Measurements from ENCODE around the gene PWWP2A.
"Not testable (repeated sequence)": the region's sequence is repeated elsewhere in the genome, so short reads cannot be mapped to it uniquely, and the experiment has no call there.

Gene PWWP2A, protein sequence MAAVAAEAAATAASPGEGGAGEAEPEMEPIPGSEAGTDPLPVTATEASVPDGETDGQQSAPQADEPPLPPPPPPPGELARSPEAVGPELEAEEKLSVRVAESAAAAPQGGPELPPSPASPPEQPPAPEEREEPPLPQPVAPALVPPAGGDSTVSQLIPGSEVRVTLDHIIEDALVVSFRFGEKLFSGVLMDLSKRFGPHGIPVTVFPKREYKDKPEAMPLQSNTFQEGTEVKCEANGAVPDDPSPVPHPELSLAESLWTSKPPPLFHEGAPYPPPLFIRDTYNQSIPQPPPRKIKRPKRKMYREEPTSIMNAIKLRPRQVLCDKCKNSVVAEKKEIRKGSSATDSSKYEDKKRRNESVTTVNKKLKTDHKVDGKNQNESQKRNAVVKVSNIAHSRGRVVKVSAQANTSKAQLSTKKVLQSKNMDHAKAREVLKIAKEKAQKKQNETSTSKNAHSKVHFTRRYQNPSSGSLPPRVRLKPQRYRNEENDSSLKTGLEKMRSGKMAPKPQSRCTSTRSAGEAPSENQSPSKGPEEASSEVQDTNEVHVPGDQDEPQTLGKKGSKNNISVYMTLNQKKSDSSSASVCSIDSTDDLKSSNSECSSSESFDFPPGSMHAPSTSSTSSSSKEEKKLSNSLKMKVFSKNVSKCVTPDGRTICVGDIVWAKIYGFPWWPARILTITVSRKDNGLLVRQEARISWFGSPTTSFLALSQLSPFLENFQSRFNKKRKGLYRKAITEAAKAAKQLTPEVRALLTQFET

DNA sequence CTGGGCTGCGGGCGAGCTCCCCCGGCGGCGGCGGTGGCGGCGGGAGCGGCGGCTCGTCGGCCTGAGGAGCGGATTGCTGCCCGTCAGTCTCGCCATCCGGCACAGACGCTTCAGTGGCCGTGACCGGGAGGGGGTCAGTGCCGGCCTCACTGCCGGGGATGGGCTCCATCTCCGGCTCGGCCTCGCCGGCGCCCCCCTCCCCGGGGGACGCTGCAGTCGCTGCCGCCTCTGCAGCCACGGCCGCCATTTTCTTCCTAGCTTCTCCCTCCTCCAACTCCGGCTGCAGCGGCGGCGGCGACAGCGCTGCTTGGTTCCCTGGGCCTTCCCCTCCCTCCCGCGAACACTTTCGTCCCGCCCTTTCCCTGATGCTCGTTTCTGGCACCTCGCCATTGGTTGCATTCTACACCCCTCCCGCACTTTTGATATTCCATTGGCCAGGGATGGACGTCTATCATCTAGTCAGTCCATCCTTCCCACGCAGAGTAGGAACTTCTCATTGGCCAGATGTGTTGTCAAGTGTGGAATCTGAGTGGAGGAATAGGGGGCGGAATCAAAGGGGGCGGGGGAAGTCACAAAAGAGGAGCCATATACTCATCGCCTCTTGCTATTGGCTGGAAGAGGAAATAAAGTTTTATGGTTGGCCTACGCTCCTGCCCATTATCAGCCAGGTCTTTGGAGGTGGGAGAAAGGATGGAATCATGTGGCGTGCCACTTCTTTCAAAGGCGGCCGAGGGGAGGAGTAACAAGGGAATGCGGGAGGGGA, at the start of gene PWWP2A:
PWWP2A (minus strand) TSS at position 309 of the 763 bp plus-strand sequence; CDS start at position 247, 62 bp downstream.
- Mint-ChIP-seq H3K27ac (peak within 1 kb of the TSS; percentile 88), H3K27me3 (peaks cover 8% of the 10 kb centered on the region), H3K36me3 (peaks cover 4% of the 10 kb centered on the region), H3K4me3 (peak within 1 kb of the TSS; percentile 94), H3K4me1 (peaks cover 9% of the 10 kb centered on the region), H3K9me3 (no peaks in the 10 kb centered on the region)
- ATAC-seq (ENCODE audit: low read depth) (peak; percentile 88), DNase-seq (ENCODE audit: low spot score in 2 of 2) (peak; percentile 80 to 96)

DNA sequence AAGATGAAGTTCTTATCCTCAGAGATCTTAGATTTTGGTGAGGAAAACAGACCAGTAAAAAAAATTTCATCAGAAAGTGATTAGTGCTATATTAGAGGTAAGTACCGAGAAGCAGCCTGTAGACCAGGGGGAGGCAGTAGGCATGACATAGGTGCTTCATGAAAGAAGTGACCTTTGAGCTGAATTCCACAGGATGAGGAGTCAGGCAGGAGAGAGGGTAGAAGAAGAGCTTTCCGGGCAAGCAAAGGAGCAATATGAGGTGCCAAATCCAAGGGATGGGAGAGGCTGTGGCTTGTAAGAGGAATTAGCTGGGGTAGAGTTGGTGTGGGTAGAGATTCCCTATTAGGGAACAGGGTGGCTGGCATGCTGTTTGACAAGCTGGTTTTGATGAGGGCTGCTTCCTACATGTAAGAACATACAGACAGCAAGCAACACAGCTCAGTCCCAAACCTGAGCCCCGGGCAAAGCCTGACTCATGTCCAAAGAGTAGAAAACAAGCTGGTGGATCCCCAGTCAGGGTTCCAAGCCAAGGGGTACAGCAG, 48.4 kb upstream of the PWWP2A start:
- peaks cover 14% of the 10 kb centered on the region for H3K27me3 Mint-ChIP-seq

DNA sequence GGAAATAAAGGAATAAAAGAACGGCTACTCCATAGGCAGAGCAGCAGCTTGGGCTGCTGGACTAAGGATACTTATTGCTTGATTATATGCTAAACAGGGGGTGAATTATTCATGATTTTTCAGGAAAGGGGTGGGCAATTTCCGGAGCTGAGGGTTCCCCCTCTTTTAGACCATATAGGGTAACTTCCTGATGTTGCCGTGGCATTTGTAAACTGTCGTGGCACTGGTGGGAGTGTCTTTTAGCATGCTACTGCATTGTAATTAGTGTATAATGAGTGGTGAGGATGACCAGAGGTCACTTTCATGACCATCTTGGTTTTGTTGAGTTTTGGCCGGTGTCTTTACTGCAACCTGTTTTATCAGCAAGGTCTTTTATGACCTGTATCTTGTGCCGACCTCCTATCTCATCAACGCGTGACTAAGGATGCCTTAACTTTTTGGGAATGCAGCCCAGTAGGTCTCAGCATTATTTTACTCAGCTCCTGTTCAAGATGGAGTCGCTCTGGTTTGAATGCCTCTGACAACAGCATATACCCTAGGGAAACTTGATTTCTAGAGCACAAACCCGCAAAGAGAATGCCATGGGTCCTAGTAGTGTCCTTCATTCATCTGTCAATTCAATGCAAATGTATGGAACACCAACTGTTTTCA, 47.8 kb upstream of the PWWP2A start:
- ATAC-seq (ENCODE audit: low read depth) (no peak), DNase-seq (ENCODE audit: low spot score in 2 of 2) (no peak)
- Mint-ChIP-seq H3K36me3 (no peaks in the 10 kb centered on the region), H3K9me3 (no peaks in the 10 kb centered on the region), H3K27ac (no peak overlapping the region), H3K4me1 (no peaks in the 10 kb centered on the region), H3K27me3 (peaks cover 14% of the 10 kb centered on the region), H3K4me3 (no peak overlapping the region)

More for the DNA sequence above, 48.4 kb upstream of the PWWP2A start:
- H3K27ac Mint-ChIP-seq, result no peak overlapping the region
- DNase-seq (ENCODE audit: low spot score in 2 of 2) (no peak), ATAC-seq (ENCODE audit: low read depth) (no peak)
- H3K4me1 Mint-ChIP-seq, result no peaks in the 10 kb centered on the region
- no peak overlapping the region for H3K4me3 Mint-ChIP-seq
- H3K9me3 Mint-ChIP-seq, result no peaks in the 10 kb centered on the region
- no peaks in the 10 kb centered on the region for H3K36me3 Mint-ChIP-seq

DNA sequence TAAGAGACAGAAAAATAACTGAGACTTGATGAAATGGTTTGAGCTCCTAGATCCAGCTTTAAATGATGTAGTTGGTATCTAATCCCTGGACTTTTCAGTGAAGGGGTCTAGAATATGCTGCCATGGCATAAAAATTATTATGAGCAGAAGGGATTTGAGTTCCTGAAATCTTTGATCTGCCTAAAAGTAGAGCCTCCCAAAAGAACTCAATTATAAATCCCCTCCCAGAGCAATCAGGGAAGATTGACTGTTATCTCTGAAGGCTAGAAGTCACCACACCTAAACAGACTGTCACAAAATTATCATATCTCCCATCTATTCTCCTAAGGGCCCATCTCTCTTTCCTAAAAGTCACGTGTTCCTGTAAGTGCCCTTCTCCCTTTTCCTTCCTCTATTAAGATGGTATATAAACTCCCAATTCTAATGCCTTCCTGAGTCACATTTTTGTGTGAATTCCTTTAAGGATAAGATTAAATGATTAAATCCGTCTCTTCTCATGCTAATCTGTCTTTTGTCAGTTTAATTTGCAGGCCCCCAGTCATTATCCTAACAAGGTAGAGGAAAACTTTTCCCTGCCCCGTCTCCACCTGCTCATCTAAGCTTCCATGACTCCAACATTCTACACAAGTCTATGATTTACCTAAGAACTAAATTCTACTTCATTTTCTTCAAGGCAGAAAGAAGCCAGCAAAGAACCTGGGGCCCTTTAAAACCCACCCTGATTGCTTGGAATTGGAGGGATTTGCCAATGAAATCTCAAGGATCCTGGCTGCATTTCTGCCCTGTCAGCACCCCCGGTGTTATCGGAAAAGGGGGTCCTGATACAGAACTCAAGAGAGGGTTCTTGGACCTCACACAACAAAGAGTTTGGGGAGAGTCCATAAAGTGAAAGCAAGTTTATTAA, 47.1 kb upstream of the PWWP2A start:
- H3K9me3 Mint-ChIP-seq, result no peaks in the 10 kb centered on the region
- no peaks in the 10 kb centered on the region for H3K4me1 Mint-ChIP-seq

DNA sequence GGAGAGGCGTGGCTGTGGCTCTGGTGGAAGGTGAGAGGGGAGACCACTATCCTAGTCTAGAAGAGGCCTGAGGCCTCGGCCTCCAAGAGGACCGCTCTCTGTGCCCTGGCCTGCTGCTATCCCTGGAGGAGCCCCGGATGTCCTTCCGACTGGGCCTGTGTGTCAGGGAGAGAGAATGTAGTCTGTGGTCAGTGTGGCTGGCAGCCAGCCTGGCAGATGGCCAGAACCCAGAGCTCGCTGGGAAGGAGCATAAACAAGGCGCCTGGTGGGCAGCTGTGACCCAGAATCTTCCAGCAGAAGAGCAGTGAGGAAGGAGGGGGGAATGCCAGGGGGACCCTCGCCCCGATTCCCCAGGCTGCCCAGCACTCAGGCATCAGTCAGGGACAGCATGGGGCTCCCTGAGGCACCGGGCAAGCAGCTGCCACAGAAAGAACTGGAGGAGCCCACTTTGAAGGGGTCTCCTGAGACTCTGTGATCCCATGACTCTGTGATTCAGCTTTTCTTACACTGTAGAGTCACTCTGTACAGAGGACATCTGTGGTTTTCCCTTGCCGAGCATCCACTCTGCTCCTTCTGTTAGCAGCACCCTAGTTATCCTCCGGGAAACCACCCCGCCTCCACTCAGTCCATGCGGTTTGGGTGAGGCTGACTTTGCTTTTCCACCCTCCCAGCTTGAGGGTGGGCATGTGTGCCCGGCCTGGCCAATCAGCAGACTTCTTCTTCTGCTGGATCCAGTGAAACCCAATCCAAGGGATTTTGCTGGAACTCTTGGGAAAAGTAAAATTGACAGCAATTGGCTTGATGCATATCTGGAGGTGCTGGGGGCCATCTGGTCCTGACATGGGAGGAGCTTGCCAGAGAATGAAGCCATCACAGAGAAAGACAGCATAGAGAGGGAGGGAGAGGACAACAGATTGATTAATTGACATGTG, 46.2 kb upstream of the PWWP2A start:
- Mint-ChIP-seq H3K36me3 (no peaks in the 10 kb centered on the region), H3K27me3 (peaks cover 16% of the 10 kb centered on the region), H3K4me3 (no peak overlapping the region), H3K9me3 (no peaks in the 10 kb centered on the region), H3K4me1 (peaks cover 2% of the 10 kb centered on the region), H3K27ac (no peak overlapping the region)
- no peak for ATAC-seq (ENCODE audit: low read depth)
- DNase-seq (ENCODE audit: low spot score in 2 of 2), result no peak

More for the DNA sequence above, 47.1 kb upstream of the PWWP2A start:
- H3K27me3 Mint-ChIP-seq, result peaks cover 16% of the 10 kb centered on the region
- no peak overlapping the region for H3K4me3 Mint-ChIP-seq
- no peak overlapping the region for H3K27ac Mint-ChIP-seq
- DNase-seq (ENCODE audit: low spot score in 2 of 2) (no peak), ATAC-seq (ENCODE audit: low read depth) (no peak)
- H3K36me3 Mint-ChIP-seq, result no peaks in the 10 kb centered on the region

DNA sequence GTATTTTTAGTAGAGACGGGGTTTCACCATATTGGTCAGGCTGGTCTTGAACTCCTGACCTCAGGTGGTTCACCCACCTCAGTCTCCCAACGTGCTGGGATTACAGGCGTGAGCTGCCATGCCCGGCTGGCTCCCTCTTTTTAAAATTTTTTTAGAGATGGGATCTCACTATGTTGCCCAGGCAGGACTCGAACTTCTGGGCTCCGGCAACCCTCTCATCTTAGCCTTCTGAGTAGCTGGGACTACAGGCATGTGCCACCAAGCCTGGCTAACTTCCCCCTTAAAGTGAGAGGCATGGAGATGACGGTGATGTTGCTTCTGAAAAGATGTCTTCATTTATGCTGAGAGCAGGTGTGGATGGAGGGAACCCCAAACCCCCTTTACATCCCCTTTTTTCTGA, 43.7 kb upstream of the PWWP2A start:
- Mint-ChIP-seq H3K27ac (no peak overlapping the region), H3K27me3 (peaks cover 13% of the 10 kb centered on the region), H3K36me3 (no peaks in the 10 kb centered on the region), H3K9me3 (no peaks in the 10 kb centered on the region), H3K4me1 (peaks cover 6% of the 10 kb centered on the region), H3K4me3 (no peak overlapping the region)
- DNase-seq (ENCODE audit: low spot score in 2 of 2) (no peak), ATAC-seq (ENCODE audit: low read depth) (no peak)

DNA sequence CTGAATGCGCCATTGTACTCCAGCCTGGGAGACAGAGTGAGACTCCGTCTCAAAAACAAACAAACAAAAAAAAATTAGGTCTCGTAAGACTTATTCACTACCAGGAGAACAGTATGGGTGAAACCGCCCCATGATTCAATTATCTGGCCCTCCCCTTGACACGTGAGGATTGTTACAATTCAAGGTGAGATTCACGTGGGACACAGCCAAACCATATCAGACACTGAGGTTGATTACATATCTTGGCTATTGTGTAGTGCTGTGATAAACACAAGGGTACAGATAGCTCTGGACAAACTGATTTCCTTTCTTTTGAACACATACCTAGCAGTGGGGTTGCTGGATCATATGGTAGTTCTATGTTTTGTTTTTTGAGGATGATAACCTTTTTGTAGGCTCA, 42.4 kb upstream of the PWWP2A start:
- no peak for ATAC-seq (ENCODE audit: low read depth)
- no peak overlapping the region for H3K27ac Mint-ChIP-seq
- peaks cover 13% of the 10 kb centered on the region for H3K27me3 Mint-ChIP-seq
- no peak overlapping the region for H3K4me3 Mint-ChIP-seq
- no peaks in the 10 kb centered on the region for H3K36me3 Mint-ChIP-seq
- no peaks in the 10 kb centered on the region for H3K9me3 Mint-ChIP-seq
- peaks cover 6% of the 10 kb centered on the region for H3K4me1 Mint-ChIP-seq
- DNase-seq (ENCODE audit: low spot score in 2 of 2), result no peak

DNA sequence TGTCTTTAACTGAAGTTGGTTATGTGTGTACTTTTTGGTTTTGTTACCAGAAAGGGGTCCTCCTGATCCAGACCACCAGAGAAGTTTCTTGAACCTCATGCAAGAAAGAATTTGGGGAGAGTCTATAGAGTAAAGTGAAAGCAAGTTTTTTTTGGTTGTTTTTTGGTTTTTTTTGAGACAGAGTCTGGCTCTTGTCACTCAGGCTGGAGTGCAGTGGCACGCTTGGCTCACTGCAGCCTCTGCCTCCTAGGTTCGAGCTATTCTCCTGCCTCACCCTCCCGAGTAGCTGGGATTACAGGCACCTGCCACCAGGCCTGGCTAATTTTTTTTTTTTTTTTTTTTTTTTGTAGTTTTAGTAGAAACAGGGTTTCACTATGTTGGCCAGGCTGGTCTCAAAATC, 41.6 kb upstream of the PWWP2A start:
- H3K9me3 Mint-ChIP-seq; H3K27ac Mint-ChIP-seq; H3K4me3 Mint-ChIP-seq; ATAC-seq (ENCODE audit: low read depth); H3K4me1 Mint-ChIP-seq; H3K36me3 Mint-ChIP-seq; DNase-seq (ENCODE audit: low spot score in 2 of 2): not testable (repeated sequence)
- H3K27me3 Mint-ChIP-seq, result peaks cover 10% of the 10 kb centered on the region

DNA sequence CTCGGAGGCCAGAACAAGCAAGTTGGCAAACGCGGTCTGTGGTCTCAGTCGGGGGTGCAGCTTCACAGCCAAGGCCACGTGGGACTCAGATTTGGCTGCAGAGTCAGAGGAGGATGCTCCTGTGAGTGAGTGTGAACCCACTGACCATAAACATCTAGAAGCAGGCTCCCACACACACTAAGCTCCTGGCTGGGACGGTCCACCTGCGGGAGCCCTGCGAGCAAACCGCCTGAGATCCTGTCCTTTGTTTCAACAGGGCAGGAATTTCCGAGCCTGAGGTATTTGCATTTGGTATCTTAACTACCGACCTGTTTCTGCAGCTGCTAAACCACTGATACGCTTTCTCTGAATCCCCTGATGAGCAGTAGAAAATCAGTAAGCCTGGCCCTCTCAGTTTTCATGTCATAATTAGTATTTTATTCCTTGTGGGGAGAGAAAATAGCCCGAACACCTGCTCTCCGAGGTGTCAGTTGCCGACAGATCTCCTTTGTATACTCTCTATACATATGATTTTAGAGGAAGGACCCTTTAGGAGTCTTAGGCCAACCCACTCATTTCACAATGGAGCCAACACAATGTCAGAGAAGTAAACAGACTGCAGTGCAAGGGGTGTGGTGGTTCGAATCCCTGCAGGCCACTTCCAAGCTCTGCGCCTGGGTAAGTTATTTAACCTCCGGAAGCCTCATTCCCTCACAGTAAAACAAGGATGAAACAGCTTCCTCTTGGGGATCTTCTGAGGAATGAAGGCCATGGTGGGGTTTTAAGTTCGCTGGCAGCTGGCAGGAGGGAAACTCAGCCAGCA, 40.9 kb upstream of the PWWP2A start:
- Mint-ChIP-seq H3K27me3 (peaks cover 10% of the 10 kb centered on the region), H3K4me1 (peaks cover 6% of the 10 kb centered on the region), H3K27ac (no peak overlapping the region), H3K4me3 (no peak overlapping the region), H3K9me3 (no peaks in the 10 kb centered on the region), H3K36me3 (no peaks in the 10 kb centered on the region)
- ATAC-seq (ENCODE audit: low read depth), result no peak
- no peak for DNase-seq (ENCODE audit: low spot score in 2 of 2)

DNA sequence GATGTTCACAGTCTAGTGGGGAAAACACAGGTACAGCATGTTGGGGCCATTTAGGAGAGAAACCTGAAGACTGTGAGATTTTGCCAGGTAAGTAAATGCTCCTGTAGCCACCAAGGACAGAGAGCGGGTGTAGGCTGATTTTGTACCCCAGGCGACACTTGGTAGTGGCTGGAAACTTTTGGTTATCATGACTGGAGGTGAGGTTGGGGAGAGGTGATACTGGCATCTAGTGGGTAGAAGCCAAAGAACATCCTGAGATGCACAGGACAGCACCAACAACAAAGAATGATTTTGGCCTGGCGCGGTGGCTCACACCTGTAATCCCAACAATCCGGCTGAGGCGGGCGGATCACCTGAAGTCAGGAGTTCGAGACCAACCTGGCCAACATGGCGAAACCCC, 38.8 kb upstream of the PWWP2A start:
- Mint-ChIP-seq H3K9me3 (no peaks in the 10 kb centered on the region), H3K27me3 (peaks cover 5% of the 10 kb centered on the region), H3K4me3 (no peak overlapping the region), H3K36me3 (no peaks in the 10 kb centered on the region), H3K27ac (no peak overlapping the region), H3K4me1 (peaks cover 6% of the 10 kb centered on the region)
- no peak for DNase-seq (ENCODE audit: low spot score in 2 of 2)
- ATAC-seq (ENCODE audit: low read depth), result no peak

DNA sequence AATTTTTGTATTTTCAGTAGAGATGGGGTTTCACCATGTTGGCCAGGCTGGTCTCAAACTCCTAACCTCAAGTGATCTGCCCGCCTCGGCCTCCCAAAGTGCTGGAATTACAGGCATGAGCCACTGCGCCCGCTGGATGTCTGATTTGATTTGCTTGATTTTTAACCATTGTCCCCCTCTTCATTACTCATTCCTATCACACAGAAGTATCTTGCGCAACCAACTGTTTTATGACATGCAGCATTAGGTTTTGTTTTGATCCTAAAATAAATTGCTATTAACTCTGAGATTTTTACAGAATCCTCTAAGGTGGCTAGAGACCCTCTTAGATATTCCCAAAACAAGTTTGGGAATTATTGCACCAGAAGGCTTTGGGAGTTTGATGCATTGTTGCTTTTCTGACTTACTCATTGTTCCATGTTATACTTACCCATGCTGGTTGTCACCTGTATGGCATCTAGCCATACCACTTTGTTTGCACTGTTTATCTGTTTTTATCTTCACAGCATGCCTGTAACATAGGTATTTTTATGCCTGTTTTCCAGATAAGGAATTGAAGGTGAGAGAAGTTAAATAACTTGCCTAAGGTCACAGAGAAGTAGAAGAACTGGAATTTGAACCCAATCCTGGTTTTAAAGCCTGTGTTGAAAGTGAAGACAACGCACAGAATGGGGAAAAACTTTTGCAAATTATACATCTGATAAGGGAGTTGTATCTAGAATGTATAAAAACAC, 35.9 kb upstream of the PWWP2A start:
- Mint-ChIP-seq H3K27me3 (peaks cover 3% of the 10 kb centered on the region), H3K9me3 (peaks cover 1% of the 10 kb centered on the region)
- DNase-seq (ENCODE audit: low spot score in 2 of 2), result no peak

More for the DNA sequence above, 35.9 kb upstream of the PWWP2A start:
- Mint-ChIP-seq H3K27ac (no peak overlapping the region), H3K4me1 (peaks cover 3% of the 10 kb centered on the region), H3K4me3 (no peak overlapping the region), H3K36me3 (no peaks in the 10 kb centered on the region)
- no peak for ATAC-seq (ENCODE audit: low read depth)

All from memory B cell (primary cell).